NCI-H345 treated with DMSO at 0.1 percent for 48 hours (cell line): ENCODE data around the gene TSPAN11.
A peak's percentile ranks its signal among the peaks of the same experiment; 100 is the strongest.
"Not testable (repeated sequence)": the region's sequence is repeated elsewhere in the genome, so short reads cannot be mapped to it uniquely, and the experiment has no call there.

Experiments used
- DNase-seq: peaks from one replicate; lab custom pipeline; 2025; ENCODE audit not compliant: unreplicated experiment; lab: John Stamatoyannopoulos, UW

Gene TSPAN11

GRCh38 chr12:31017535-31017934 lies 91.0 kb downstream of the TSPAN11 start:
- DNase-seq, result no peak

- no peak for DNase-seq
Measured at GRCh38 chr12:31018106-31018789, 91.7 kb downstream of the TSPAN11 start.

GRCh38 chr12:31018790-31019505 lies 92.4 kb downstream of the TSPAN11 start:
- no peak for DNase-seq

- DNase-seq, result no peak
Measured at GRCh38 chr12:31019561-31019960, 93.0 kb downstream of the TSPAN11 start.

- no peak for DNase-seq
Measured at GRCh38 chr12:31019976-31020375, 93.4 kb downstream of the TSPAN11 start.

GRCh38 chr12:31020385-31021166 lies 94.0 kb downstream of the TSPAN11 start:
- DNase-seq, result no peak

GRCh38 chr12:31021181-31021580 lies 94.6 kb downstream of the TSPAN11 start:
- no peak for DNase-seq

- DNase-seq, result no peak
Measured at GRCh38 chr12:31021809-31022494, 95.4 kb downstream of the TSPAN11 start.

- no peak for DNase-seq
Measured at GRCh38 chr12:31023271-31023724, 96.8 kb downstream of the TSPAN11 start.

- DNase-seq, result peak; percentile 77
Measured at GRCh38 chr12:31026202-31026601, 99.7 kb downstream of the TSPAN11 start.

- not testable (repeated sequence) for DNase-seq
Measured at GRCh38 chr12:31027006-31027405, 100.5 kb downstream of the TSPAN11 start.

- no peak for DNase-seq
Measured at GRCh38 chr12:31029468-31029867, 102.9 kb downstream of the TSPAN11 start.

GRCh38 chr12:31029916-31030562 lies 103.5 kb downstream of the TSPAN11 start:
- DNase-seq, result no peak

GRCh38 chr12:31031951-31032335 lies 105.4 kb downstream of the TSPAN11 start:
- no peak for DNase-seq

- no peak for DNase-seq
Measured at GRCh38 chr12:31033146-31033545, 106.6 kb downstream of the TSPAN11 start.

GRCh38 chr12:31033681-31034080 lies 107.1 kb downstream of the TSPAN11 start:
- no peak for DNase-seq

GRCh38 chr12:31034372-31034771 lies 107.8 kb downstream of the TSPAN11 start:
- DNase-seq, result no peak

- DNase-seq, result no peak
Measured at GRCh38 chr12:31035226-31035625, 108.7 kb downstream of the TSPAN11 start.

GRCh38 chr12:31035967-31036665 lies 109.6 kb downstream of the TSPAN11 start:
- no peak for DNase-seq

- no peak for DNase-seq
Measured at GRCh38 chr12:31037028-31037427, 110.5 kb downstream of the TSPAN11 start.
